ENCODE data around the gene TRPM8.

The TRPM8 gene

DNA sequence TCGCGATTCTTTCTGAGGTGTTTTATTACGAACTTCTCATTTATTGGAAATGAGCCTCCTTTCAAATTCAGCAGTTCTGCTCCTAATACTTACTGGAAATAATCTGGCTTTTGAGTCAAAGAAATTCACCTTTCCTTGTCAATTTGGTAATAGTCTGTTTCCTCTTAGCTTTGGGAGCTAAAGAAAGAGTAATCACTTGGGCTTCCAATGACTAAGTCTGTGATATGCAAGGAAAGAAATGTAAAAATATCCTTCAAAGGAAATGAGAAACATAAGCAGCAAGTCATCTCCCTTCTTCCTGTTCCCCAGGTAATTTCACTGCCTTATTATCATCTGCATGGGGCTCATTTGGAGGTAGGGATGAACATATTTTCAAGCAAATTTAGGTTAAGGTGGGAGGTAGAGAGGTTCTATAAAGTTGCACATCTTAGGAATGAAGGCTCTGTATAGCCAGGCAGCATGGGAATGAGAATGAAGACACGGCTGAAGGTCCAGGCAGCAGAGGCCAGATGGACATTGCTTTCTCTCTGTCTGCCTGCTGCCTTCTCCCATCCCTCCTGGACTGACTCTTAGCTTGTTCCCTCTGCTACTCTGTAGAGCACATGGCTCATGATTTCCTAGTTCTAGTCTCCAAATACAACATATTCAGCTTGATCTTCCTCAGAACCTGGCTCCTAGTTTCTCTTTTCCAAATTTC lies 134.3 kb downstream of the TRPM8 start:
- no peak for DNase-seq

DNA sequence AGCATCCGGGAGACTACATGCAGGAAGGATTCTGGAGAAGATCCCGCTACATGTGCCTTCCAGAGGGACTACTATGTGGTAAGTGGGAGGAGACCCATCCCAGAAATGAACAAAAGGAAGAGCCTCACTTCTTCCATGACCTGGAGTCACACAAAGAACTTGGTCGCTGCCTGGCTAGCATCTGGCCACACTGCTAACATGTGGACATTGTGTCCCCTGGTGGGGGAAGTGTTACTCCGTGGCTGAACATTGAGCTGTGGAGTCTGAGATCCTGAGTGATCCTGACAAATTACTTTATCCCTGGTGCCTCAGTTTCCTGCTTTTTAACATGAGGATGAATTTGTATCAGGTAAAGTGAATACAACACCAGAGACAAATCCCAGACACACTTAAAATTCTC lies 141.7 kb downstream of the TRPM8 start:
- DNase-seq: no peak

DNA sequence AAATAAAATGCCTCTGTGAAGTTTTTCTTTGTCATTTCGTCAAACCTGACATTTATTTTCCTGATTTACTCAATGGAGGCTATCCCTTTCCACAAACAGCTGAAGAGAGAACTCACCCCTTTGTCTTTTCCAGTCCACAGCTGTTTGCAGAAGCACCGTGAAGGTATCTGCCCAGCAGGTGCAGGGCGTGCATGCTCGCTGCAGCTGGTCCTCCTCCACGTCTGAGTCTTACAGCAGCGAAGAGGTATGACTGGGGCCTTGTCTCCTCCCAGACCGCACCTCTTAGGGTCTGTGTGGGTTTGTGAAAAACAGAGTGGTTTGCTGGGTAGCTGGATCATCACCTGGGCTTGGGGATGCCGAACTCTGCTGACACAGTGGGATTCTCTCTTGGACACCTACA lies 143.1 kb downstream of the TRPM8 start:
- DNase-seq: no peak

DNA sequence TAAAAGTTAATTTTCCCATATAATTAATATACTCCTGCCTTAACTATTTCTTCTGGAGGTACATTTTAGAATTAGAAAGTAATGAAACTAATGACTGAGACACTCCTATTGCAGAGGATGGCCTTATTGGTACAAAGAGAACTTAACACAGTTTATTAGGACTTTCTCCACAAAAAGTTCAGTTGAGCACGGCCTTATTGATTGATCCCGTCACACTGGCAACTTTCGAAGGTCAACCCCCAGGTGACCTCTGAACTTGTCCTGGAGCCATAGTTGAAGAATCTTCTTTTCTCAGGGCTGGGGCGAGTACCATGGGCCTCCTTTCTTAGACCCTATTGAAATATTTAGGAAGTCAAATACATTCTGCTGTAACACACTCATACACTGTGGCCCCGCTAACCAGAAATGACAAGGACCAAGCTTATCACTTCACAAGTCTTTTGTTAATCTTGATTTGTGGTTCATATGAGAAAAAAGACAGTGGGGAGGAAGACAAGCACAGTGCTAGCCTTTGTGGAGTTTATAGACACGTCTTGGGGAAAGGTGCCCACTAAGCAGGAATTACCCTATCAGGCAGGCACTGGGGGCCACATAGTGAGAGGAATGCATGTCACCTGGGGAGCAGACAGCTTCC lies 144.6 kb downstream of the TRPM8 start:
- DNase-seq: no peak

- no peak for DNase-seq
Observed at GRCh38 chr2:234066587-234066986, 149.4 kb downstream of the TRPM8 start.

Measured in activated T-cell treated with anti-CD3 and anti-CD28 coated beads, Interleukin-2, amount 50 U/mL, for 1 hour (primary cell).